H1 (cell line): Measurements from ENCODE around the gene CCNJ. TPM values are rescaled to one million over a fixed set of nuclear protein-coding genes. Genes with fewer than 3 reads are reported as not detected.

Source experiments
- CTCF ChIA-PET: fragments of 300-600 bp; sonication (Branson Sonifier 250); formaldehyde crosslinking; loops from one replicate; lab custom pipeline; 2021; ENCODE audit not compliant: partially characterized antibody; lab: Charles Lee
- POLR2A ChIA-PET: fragments of 300-600 bp; sonication (Branson Sonifier 250); formaldehyde crosslinking; loops from one replicate; lab custom pipeline; 2021; ENCODE audit warnings: inconsistent platforms; ENCODE audit not compliant: partially characterized antibody; lab: Charles Lee
- DNase-seq, 2 experiments: peaks; one replicate each; pipeline versions ENCODE4 v3.0.0 to v3.0.0-alpha.2; 2010 to 2022; ENCODE audit warnings: low spot score in 2 of 2, low read depth in 1 of 2, mixed read lengths in 1 of 2
- FAIRE-seq: peaks from 2 replicates; lab custom pipeline; 2011; peaks lifted over from hg19 to GRCh38; lab: Jason Lieb, UNC
- H2AFZ ChIP-seq: 2 replicates; pipeline ENCODE4 v1.8.1; 2012; ENCODE audit warnings: low read length, inconsistent platforms
- H2AK5ac ChIP-seq: 2 replicates; pipeline ENCODE4 v1.6.1; 2013; ENCODE audit warnings: low read depth, low read length
- H2BK120ac ChIP-seq: replicated peaks from 2 replicates; pipeline ENCODE3; 2013; ENCODE audit warnings: low read depth, low read length, inconsistent platforms
- H2BK12ac ChIP-seq: 2 replicates; pipeline ENCODE4 v1.6.1; 2013; ENCODE audit warnings: low read depth, low read length
- H2BK15ac ChIP-seq: 2 replicates; pipeline ENCODE4 v1.6.1; 2013; ENCODE audit warnings: low read length
- H2BK20ac ChIP-seq: 2 replicates; pipeline ENCODE4 v1.6.1; 2013; ENCODE audit warnings: low read length
- H2BK5ac ChIP-seq: 2 replicates; pipeline ENCODE4 v1.6.1; 2013; ENCODE audit warnings: low read depth, low read length
- H3K14ac ChIP-seq: 2 replicates; pipeline ENCODE4 v1.6.1; 2013; ENCODE audit warnings: inconsistent platforms; ENCODE audit not compliant: insufficient read length
- H3K18ac ChIP-seq: 2 replicates; pipeline ENCODE4 v1.6.1; 2013; ENCODE audit warnings: low read length; ENCODE audit errors: extremely low read depth
- H3K23ac ChIP-seq: 2 replicates; pipeline ENCODE4 v1.6.1; 2013; ENCODE audit warnings: inconsistent platforms; ENCODE audit not compliant: insufficient read length
- H3K23me2 ChIP-seq: 2 replicates; pipeline ENCODE4 v1.6.1; 2013; ENCODE audit warnings: low read depth, low read length
- H3K27ac ChIP-seq: 2 replicates; pipeline ENCODE4 v1.6.1; 2011; ENCODE audit warnings: low read depth, low read length, inconsistent platforms
- H3K27me3 ChIP-seq, 4 experiments: replicated peaks in 1 of 4; 1 replicate in 1 of 4; 2 replicates in 3 of 4; pipeline versions ENCODE4 v1.6.1 to v1.8.1; 2011 to 2013; ENCODE audit warnings: low read length in 3 of 4, mild to moderate bottlenecking in 3 of 4, inconsistent platforms in 2 of 4, mixed read lengths in 2 of 4, moderate library complexity in 1 of 4; ENCODE audit not compliant: control insufficient read depth in 3 of 4, insufficient read depth in 3 of 4; ENCODE audit errors: extremely low read depth in 1 of 4
- H3K36me3 ChIP-seq, 4 experiments: 2 replicates each; pipeline versions ENCODE4 v1.6.1 to v1.8.1; 2011 to 2013; ENCODE audit warnings: mild to moderate bottlenecking in 4 of 4, low read length in 3 of 4, moderate library complexity in 2 of 4, control low read depth in 1 of 4, inconsistent platforms in 1 of 4; ENCODE audit not compliant: insufficient read depth in 4 of 4, control insufficient read depth in 2 of 4
- H3K4ac ChIP-seq: replicated peaks from 2 replicates; pipeline ENCODE3; 2013; ENCODE audit warnings: low read length, low read depth, mixed read lengths, inconsistent platforms; ENCODE audit not compliant: insufficient read length
- H3K4me1 ChIP-seq, 4 experiments: replicated peaks in 1 of 4; 1 replicate in 1 of 4; 2 replicates in 3 of 4; pipeline versions ENCODE4 v1.6.1 to v1.8.1; 2011 to 2013; ENCODE audit warnings: low read length in 3 of 4, inconsistent platforms in 2 of 4, mixed read lengths in 1 of 4; ENCODE audit not compliant: insufficient read depth in 4 of 4, control insufficient read depth in 3 of 4
- H3K4me2 ChIP-seq, 2 experiments: 2 replicates each; pipeline versions ENCODE4 v1.6.1 to v1.8.1; 2011 to 2013; ENCODE audit warnings: low read depth in 2 of 2, low read length in 2 of 2, control low read depth in 1 of 2, inconsistent platforms in 1 of 2, mild to moderate bottlenecking in 1 of 2; ENCODE audit not compliant: insufficient read depth in 1 of 2
- H3K4me3 ChIP-seq, 4 experiments: fragments of 200-600, 300-600 bp in 1 of 4; sonication (generic), shearing (Covaris generic), sonication (Bioruptor Twin) in 1 of 4; 2 replicates each; pipeline versions ENCODE4 v1.5.1 to v1.8.1; 2011 to 2016; ENCODE audit warnings: low read length in 4 of 4, low read depth in 3 of 4, control low read depth in 2 of 4, inconsistent platforms in 2 of 4, mild to moderate bottlenecking in 2 of 4, mixed read lengths in 1 of 4, moderate library complexity in 1 of 4; ENCODE audit not compliant: insufficient read depth in 2 of 4; ENCODE audit errors: extremely low read depth in 1 of 4
- H3K56ac ChIP-seq: replicated peaks from 2 replicates; pipeline ENCODE3; 2013; ENCODE audit warnings: low read depth, mild to moderate bottlenecking, mixed read lengths, low read length, inconsistent platforms; ENCODE audit not compliant: insufficient read length
- H3K79me1 ChIP-seq: 2 replicates; pipeline ENCODE4 v1.6.1; 2013; ENCODE audit warnings: low read depth, low read length, control low read depth
- H3K79me2 ChIP-seq, 2 experiments: 2 replicates each; pipeline versions ENCODE4 v1.6.1 to v1.8.1; 2012 to 2013; ENCODE audit warnings: low read length in 2 of 2, mild to moderate bottlenecking in 2 of 2, inconsistent platforms in 1 of 2; ENCODE audit not compliant: insufficient read depth in 2 of 2, control insufficient read depth in 1 of 2
- H3K9ac ChIP-seq, 4 experiments: replicated peaks in 1 of 4; 1 replicate in 1 of 4; 2 replicates in 3 of 4; pipeline versions ENCODE4 v1.6.1 to v1.8.1; 2011 to 2013; ENCODE audit warnings: low read depth in 3 of 4, low read length in 3 of 4, control low read depth in 2 of 4, mild to moderate bottlenecking in 2 of 4, moderate library complexity in 2 of 4, inconsistent platforms in 1 of 4; ENCODE audit errors: extremely low read depth in 1 of 4
- H3K9me3 ChIP-seq, 2 experiments: 2 replicates each; pipeline versions ENCODE4 v1.6.1 to v1.8.1; 2012 to 2013; ENCODE audit warnings: mild to moderate bottlenecking in 2 of 2, moderate library complexity in 2 of 2, control low read depth in 1 of 2, inconsistent platforms in 1 of 2, low read depth in 1 of 2, low read length in 1 of 2, mixed read lengths in 1 of 2; ENCODE audit not compliant: insufficient read depth in 2 of 2
- H4K20me1 ChIP-seq, 2 experiments: replicated peaks in 1 of 2; 2 replicates each; pipeline versions ENCODE3 to v1.8.1; 2011 to 2013; ENCODE audit warnings: inconsistent platforms in 2 of 2, low read length in 2 of 2, mild to moderate bottlenecking in 1 of 2; ENCODE audit not compliant: insufficient read depth in 2 of 2, control insufficient read depth in 1 of 2
- H4K5ac ChIP-seq: 2 replicates; pipeline ENCODE4 v1.6.1; 2013; ENCODE audit warnings: low read length, low read depth, mixed read lengths, inconsistent platforms; ENCODE audit not compliant: insufficient read length
- H4K8ac ChIP-seq: 2 replicates; pipeline ENCODE4 v1.8.0; 2013; ENCODE audit warnings: mild to moderate bottlenecking, moderate library complexity, low read length, inconsistent platforms; ENCODE audit not compliant: insufficient read depth; ENCODE audit errors: extremely low read depth
- H4K91ac ChIP-seq: replicated peaks from 2 replicates; pipeline ENCODE3; 2013; ENCODE audit warnings: low read length, mixed read lengths, inconsistent platforms; ENCODE audit not compliant: insufficient read length
- BRCA1 ChIP-seq: IDR thresholded peaks from 2 replicates; pipeline ENCODE4 v1.6.1; 2012; ENCODE audit warnings: low read depth, low read length, improper control_type of control experiment
- CBX5 ChIP-seq: fragments of 300-800, 300-1000 bp; sonication (generic); IDR thresholded peaks from 2 replicates; pipeline ENCODE4 v1.7.1; 2016; ENCODE audit warnings: antibody characterized with exemption, low read length, low read depth
- CEBPB ChIP-seq: IDR thresholded peaks from 2 replicates; pipeline ENCODE4 v1.6.1; 2012; ENCODE audit warnings: low read depth, low read length
- CREB1 ChIP-seq: IDR thresholded peaks from 2 replicates; pipeline ENCODE4 v1.6.1; 2012; ENCODE audit warnings: inconsistent platforms
- E2F6 ChIP-seq: IDR thresholded peaks from 2 replicates; pipeline ENCODE4 v1.6.1; 2012; ENCODE audit warnings: inconsistent platforms
- MAX ChIP-seq: IDR thresholded peaks from 2 replicates; pipeline ENCODE4 v1.6.1; 2012; ENCODE audit warnings: inconsistent platforms
- PHF8 ChIP-seq: fragments of 200-600 bp; sonication (generic); conservative IDR thresholded peaks from 2 replicates; pipeline ENCODE4 v1.7.1; 2012; ENCODE audit warnings: low read depth, mild to moderate bottlenecking, inconsistent platforms, low read length, moderate library complexity
- POU5F1 ChIP-seq: IDR thresholded peaks from 2 replicates; pipeline ENCODE4 v1.6.1; 2011; ENCODE audit warnings: low read depth, mild to moderate bottlenecking, low read length, moderate library complexity
- RFX5 ChIP-seq: IDR thresholded peaks from 2 replicates; pipeline ENCODE4 v1.6.1; 2011; ENCODE audit warnings: low read depth, low read length, improper control_type of control experiment, borderline replicate concordance
- SP1 ChIP-seq: IDR thresholded peaks from 2 replicates; pipeline ENCODE4 v1.6.1; 2011; ENCODE audit warnings: low read depth, low read length
- TBP ChIP-seq: IDR thresholded peaks from 2 replicates; pipeline ENCODE4 v1.6.1; 2011; ENCODE audit warnings: low read depth, low read length, improper control_type of control experiment
- TEAD4 ChIP-seq: IDR thresholded peaks from 2 replicates; pipeline ENCODE4 v1.6.1; 2012; ENCODE audit warnings: low read depth, low read length, inconsistent platforms, mixed read lengths
- whole genome bisulfite sequencing, 2 experiments: shearing (Covaris generic) in 1 of 2; methylation state at CpG; one replicate each; pipeline versions ENCODE4 v1.1.6 to v1.1.7; 2013 to 2015; ENCODE audit warnings: low lambda C conversion rate in 2 of 2, mixed read lengths in 2 of 2, inconsistent platforms in 1 of 2, low coverage in 1 of 2, missing lambda C conversion rate in 1 of 2; ENCODE audit not compliant: insufficient replicate concordance in 2 of 2, insufficient coverage in 1 of 2, insufficient read length in 1 of 2; ENCODE audit errors: extremely low coverage in 1 of 2, missing lambda C conversion rate in 1 of 2; 5-methylcytosine and 5-hydroxymethylcytosine counted together
- polyA plus RNA-seq, 7 experiments: library from polyadenylated mRNA; depleted of rRNA in 3 of 7; stranded (reverse) in 5 of 7; unstranded in 2 of 7; fragments of >200 nt in 5 of 7; fragments of 200-250 nt in 2 of 7; gene quantifications; 1 replicate in 5 of 7; 2 replicates in 1 of 7; 4 replicates in 1 of 7; pipeline versions ENCODE4 v1.2.1 to v1.2.3, GENCODE V29; 2011 to 2013; ENCODE audit warnings: missing spikeins in 2 of 7, mixed read lengths in 2 of 7
- total RNA-seq: library from RNA; stranded (reverse); fragmentation: NEBNext Ultra II Directional; extraction: Animal tissue kit (Norgen Biotek cat#: 25700); gene quantifications from 2 replicates; pipeline ENCODE4 v1.2.1, GENCODE V29; 2021

Gene CCNJ
- total and polyA plus RNA-seq, 2 of the 8 experiments (the other 6 are each of a cell fraction or from before 2014, with no cell fraction given): 31.4 to 34.7 TPM

GRCh38 chr10:96061232-96061631, 17.8 kb downstream of the CCNJ start:
- H3K56ac ChIP-seq: no peak overlapping the region
- no peak overlapping the region for H2AK5ac ChIP-seq
- no peak overlapping the region for H4K91ac ChIP-seq
- H2BK12ac ChIP-seq: no peak overlapping the region
- no peaks in the 10 kb centered on the region for H3K23me2 ChIP-seq
- peaks cover 0 to 1% of the 10 kb centered on the region in 2 experiments for H4K20me1 ChIP-seq
- no peaks in the 10 kb centered on the region for H3K79me1 ChIP-seq
- H3K4me1 ChIP-seq: no peaks in the 10 kb centered on the region
- TF ChIP-seq BRCA1 (no peak), E2F6 (no peak), CREB1 (no peak), POU5F1 (no peak), RFX5 (no peak), TBP (no peak), SP1 (no peak), MAX (no peak), TEAD4 (no peak), PHF8 (no peak), CEBPB (no peak), CBX5 (no peak)
- 85% methylated on average over 3 of the region's 3 CpGs; no CpG with 5 or more reads in 1 of the 2 experiments for WGBS, 2 experiments
- H3K4ac ChIP-seq: no peak overlapping the region
- H2AFZ ChIP-seq: no peak overlapping the region
- no peak overlapping the region for H2BK5ac ChIP-seq
- no peak overlapping the region for H2BK20ac ChIP-seq
- no peaks in the 10 kb centered on the region for H3K27me3 ChIP-seq
- peaks cover 18 to 50% (median 35%) of the 10 kb centered on the region in 4 experiments for H3K36me3 ChIP-seq
- no peak overlapping the region for H3K27ac ChIP-seq
- no peak overlapping the region for H3K23ac ChIP-seq
- no peak overlapping the region for H2BK15ac ChIP-seq
- FAIRE-seq (no peak), DNase-seq (no peak)
- H3K18ac ChIP-seq: no peak overlapping the region
- ChIA-PET POLR2A (interaction anchor here (0.6 to 1.3 kb wide), 5 partner anchors 9 to 69 kb away, joined by 3 to 5 read pairs (median 4); partner anchors contain the start of gene ZNF518A), CTCF (interaction anchor here (0.9 to 1.9 kb wide), 6 partner anchors 10 to 233 kb away, joined by 3 to 5 read pairs (median 4); no protein-coding TSS in a partner anchor)
- no peak overlapping the region for H3K14ac ChIP-seq
- H3K4me3 ChIP-seq: no peak overlapping the region
- no peak overlapping the region for H3K4me2 ChIP-seq
- no peak overlapping the region for H3K9ac ChIP-seq
- H2BK120ac ChIP-seq: no peak overlapping the region
- H3K79me2 ChIP-seq: no peaks in the 10 kb centered on the region
- no peak overlapping the region for H4K5ac ChIP-seq
- H4K8ac ChIP-seq: no peak overlapping the region
- H3K9me3 ChIP-seq: no peaks in the 10 kb centered on the region
